ENCODE measurements around the gene CHI3L1.

GRCh38 chr1:203158423-203158822 lies 28.1 kb downstream of the CHI3L1 start:
- TF ChIP-seq EGR1 (IDR thresholded peaks at IDR 0.05) (no peak), MAX (IDR thresholded peaks at IDR 0.05) (no peak), FOXM1 (IDR thresholded peaks at IDR 0.05; ENCODE audit: borderline replicate concordance, low read depth) (no peak), REST (IDR thresholded peaks at IDR 0.05; ENCODE audit: low read depth) (no peak), TEAD4 (IDR thresholded peaks at IDR 0.05) (no peak), TAF1 (IDR thresholded peaks at IDR 0.05; ENCODE audit: low read depth) (no peak), CEBPB (IDR thresholded peaks at IDR 0.05) (no peak), EP300 (IDR thresholded peaks at IDR 0.05; ENCODE audit: borderline replicate concordance) (no peak), RAD21 (IDR thresholded peaks at IDR 0.05; ENCODE audit: low read depth) (no peak)
